Suprapubic skin (tissue), 4 donors: ENCODE data around the gene EIF4E1B. TPM values are rescaled to one million over a fixed set of nuclear protein-coding genes. Genes with fewer than 3 reads are reported as not detected.

Experiments
- DNase-seq, 2 donors: peaks; one replicate each; pipeline ENCODE4 v3.0.0-alpha.2; 2019; ENCODE audit warnings: low spot score in 2 of 2
- H3K27ac ChIP-seq: fragments of 200-600 bp; sonication (generic); one replicate; pipeline ENCODE4 v1.5.1; 2019
- H3K27me3 ChIP-seq: fragments of 200-600 bp; sonication (generic); one replicate; pipeline ENCODE4 v1.5.1; 2019
- H3K36me3 ChIP-seq: fragments of 200-600 bp; sonication (generic); one replicate; pipeline ENCODE4 v1.5.1; 2019
- H3K4me1 ChIP-seq: fragments of 200-600 bp; sonication (generic); one replicate; pipeline ENCODE4 v1.5.1; 2019
- H3K4me3 ChIP-seq: fragments of 200-600 bp; sonication (generic); one replicate; pipeline ENCODE4 v1.5.1; 2019; ENCODE audit warnings: mild to moderate bottlenecking
- H3K9me3 ChIP-seq: fragments of 200-600 bp; sonication (generic); one replicate; pipeline ENCODE4 v1.5.1; 2019
- CTCF ChIP-seq, 2 donors: fragments of 200-600 bp in 1 of 2; fragments of 450-650 bp in 1 of 2; sonication (generic) in 1 of 2; IDR thresholded peaks; one replicate each; pipeline ENCODE4 v1.5.1; 2016 to 2019; ENCODE audit warnings: antibody characterized with exemption in 2 of 2, mild to moderate bottlenecking in 1 of 2, moderate library complexity in 1 of 2
- EP300 ChIP-seq: sonication (generic); formaldehyde crosslinking; IDR thresholded peaks from one replicate; pipeline ENCODE4 v1.6.1; 2017; ENCODE audit warnings: antibody characterized with exemption
- POLR2A ChIP-seq, 2 donors: fragments of 450-650 bp; IDR thresholded peaks; one replicate each; pipeline ENCODE4 v1.6.1; 2017; ENCODE audit warnings: antibody characterized with exemption in 2 of 2, mild to moderate bottlenecking in 2 of 2, moderate library complexity in 2 of 2
- POLR2AphosphoS5 ChIP-seq, 3 donors: sonication (generic); formaldehyde crosslinking; IDR thresholded peaks; one replicate each; pipeline ENCODE4 v1.6.1; 2017; ENCODE audit warnings: antibody characterized with exemption in 3 of 3
- WGBS: methylation state at CpG from one replicate; pipeline ENCODE4 v1.1.5; 2018; 5-methylcytosine and 5-hydroxymethylcytosine counted together
- total RNA-seq, 4 donors: library from RNA; depleted of rRNA; stranded (reverse); fragments of >200 nt; gene quantifications; one replicate each; pipeline ENCODE4 v1.1.0, GENCODE V29; 2016

The EIF4E1B gene
- total RNA-seq, 4 donors from 2014 or later, result not detected

DNA sequence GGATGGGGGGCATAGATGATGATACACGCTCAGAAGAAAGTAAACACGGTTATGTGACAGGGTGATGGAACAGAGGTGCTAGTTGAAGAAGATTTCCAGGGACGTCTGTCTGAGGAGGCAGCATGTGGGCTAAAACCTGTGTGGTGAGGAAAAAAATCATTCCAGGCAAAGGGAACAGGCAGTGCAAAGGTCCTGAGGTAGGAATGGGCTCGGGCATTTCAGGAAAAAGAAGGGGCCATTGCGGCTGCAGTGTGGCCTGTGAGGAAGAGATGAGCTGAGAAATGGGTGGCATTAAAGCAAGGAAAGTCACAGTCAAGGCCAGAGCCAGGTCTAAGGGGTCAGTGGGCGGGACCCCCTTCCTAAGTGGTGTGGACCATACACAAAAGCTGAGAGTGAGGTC is 35.0 kb downstream of the EIF4E1B start:
- H3K36me3 ChIP-seq, result no peaks in the 10 kb centered on the region
- no peak overlapping the region for H3K4me3 ChIP-seq
- no peak for DNase-seq
- TF ChIP-seq POLR2AphosphoS5 (IDR thresholded peaks at IDR 0.05) (no peak), CTCF (IDR thresholded peaks at IDR 0.05) (no peak), EP300 (no peak), POLR2A (IDR thresholded peaks at IDR 0.05) (no peak)
- no peak overlapping the region for H3K27ac ChIP-seq
- no peaks in the 10 kb centered on the region for H3K9me3 ChIP-seq
- H3K4me1 ChIP-seq, result no peaks in the 10 kb centered on the region
- WGBS, result 88% methylated on average over 6 of the region's 6 CpGs
- peaks cover 40% of the 10 kb centered on the region for H3K27me3 ChIP-seq

- no peak for TF ChIP-seq POLR2AphosphoS5 (IDR thresholded peaks at IDR 0.05)
- TF ChIP-seq POLR2A (IDR thresholded peaks at IDR 0.05), result no peak
- TF ChIP-seq EP300, result no peak
- TF ChIP-seq CTCF (IDR thresholded peaks at IDR 0.05), result no peak
- Histone ChIP-seq H3K27me3 (peaks cover 50% of the 10 kb centered on the region), H3K4me3 (no peak overlapping the region), H3K36me3 (no peaks in the 10 kb centered on the region), H3K4me1 (no peaks in the 10 kb centered on the region), H3K9me3 (no peaks in the 10 kb centered on the region), H3K27ac (no peak overlapping the region)
- no peak for DNase-seq
- WGBS, result 69% methylated on average over 7 of the region's 7 CpGs
These were observed 37.2 kb downstream of the EIF4E1B start for GRCh38 chr5:176667637-176668036.

DNA sequence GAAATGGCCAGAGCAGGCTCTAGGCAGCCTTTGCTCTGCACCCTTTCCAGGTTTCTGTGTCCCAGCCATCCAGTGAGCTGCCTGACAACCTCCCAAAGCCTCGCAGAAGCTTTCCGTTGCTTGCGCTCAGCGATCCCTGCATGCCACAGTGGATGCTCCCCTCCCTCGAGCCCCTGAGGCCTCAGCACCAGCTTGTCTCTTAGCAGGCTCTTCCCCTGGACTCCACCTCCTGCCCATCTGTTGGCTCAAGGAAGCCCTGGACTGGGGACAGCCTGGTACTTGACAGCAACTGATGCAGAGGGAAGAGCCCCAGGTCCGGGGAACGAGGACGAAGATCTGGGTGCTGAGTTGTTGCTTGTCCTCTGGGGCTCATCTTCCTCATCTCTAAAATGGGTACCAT is 40.0 kb downstream of the EIF4E1B start:
- Histone ChIP-seq H3K27me3 (peaks cover 34% of the 10 kb centered on the region), H3K36me3 (no peaks in the 10 kb centered on the region), H3K9me3 (no peaks in the 10 kb centered on the region), H3K27ac (no peak overlapping the region), H3K4me3 (no peak overlapping the region), H3K4me1 (no peaks in the 10 kb centered on the region)
- no peak for DNase-seq
- TF ChIP-seq POLR2AphosphoS5 (IDR thresholded peaks at IDR 0.05) (no peak), EP300 (no peak), POLR2A (IDR thresholded peaks at IDR 0.05) (no peak), CTCF (IDR thresholded peaks at IDR 0.05) (no peak)
- WGBS, result 82% methylated on average over 8 of the region's 8 CpGs

- Histone ChIP-seq H3K4me3 (no peak overlapping the region), H3K27ac (no peak overlapping the region), H3K9me3 (no peaks in the 10 kb centered on the region), H3K36me3 (no peaks in the 10 kb centered on the region), H3K4me1 (no peaks in the 10 kb centered on the region), H3K27me3 (peaks cover 34% of the 10 kb centered on the region)
- DNase-seq, result no peak
- 62% methylated on average over 4 of the region's 4 CpGs for WGBS
- no peak for TF ChIP-seq POLR2A (IDR thresholded peaks at IDR 0.05)
- TF ChIP-seq CTCF (IDR thresholded peaks at IDR 0.05), result no peak
- TF ChIP-seq EP300, result no peak
- TF ChIP-seq POLR2AphosphoS5 (IDR thresholded peaks at IDR 0.05), result no peak
These were observed 40.9 kb downstream of the EIF4E1B start for GRCh38 chr5:176671399-176671798.

DNA sequence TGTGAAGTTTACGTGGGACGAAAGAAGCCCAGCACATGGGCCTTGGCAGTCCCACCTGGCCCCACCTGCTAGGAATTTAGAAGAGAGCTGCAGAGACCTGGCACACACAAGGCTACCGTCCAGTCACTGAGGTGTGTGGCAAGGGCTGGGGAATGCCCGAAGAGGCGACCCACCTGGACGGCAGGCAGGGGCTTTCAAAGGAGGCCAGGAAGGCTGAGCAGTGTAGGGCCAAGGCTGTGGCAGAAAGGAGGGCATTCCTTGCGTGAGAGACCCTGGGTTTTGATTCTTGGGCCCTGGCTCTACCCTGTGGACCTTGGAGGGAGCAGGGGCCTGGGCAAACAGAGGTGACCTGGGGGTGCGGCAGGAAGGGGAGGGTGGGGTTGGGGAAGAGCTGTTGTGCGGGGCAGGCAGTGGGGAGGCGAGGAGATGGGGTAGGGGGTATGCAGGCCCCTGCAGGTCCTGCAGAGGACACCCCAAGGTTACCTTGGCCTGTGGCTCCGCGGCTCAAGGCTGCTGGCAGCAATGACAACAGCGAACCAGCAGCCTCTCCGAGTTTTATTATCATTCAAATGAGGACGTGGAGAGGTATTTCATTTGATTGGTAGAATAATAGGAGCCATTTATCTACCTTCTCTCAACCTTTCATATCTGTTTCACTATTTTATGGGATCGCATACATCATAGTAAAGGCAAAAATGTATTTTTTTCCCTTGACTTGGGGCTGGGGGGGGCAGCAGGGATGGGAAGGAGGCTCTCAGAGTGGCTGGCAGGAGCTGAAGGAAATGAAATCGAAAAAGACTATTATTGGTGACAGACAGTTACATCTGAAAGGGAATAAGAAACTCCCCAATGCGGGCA is 41.6 kb downstream of the EIF4E1B start:
- DNase-seq, result no peak
- H3K9me3 ChIP-seq, result no peaks in the 10 kb centered on the region
- H3K27ac ChIP-seq, result no peak overlapping the region
- TF ChIP-seq EP300, result no peak
- 69% methylated on average over 18 of the region's 18 CpGs for WGBS
- peaks cover 3% of the 10 kb centered on the region for H3K4me1 ChIP-seq
- no peaks in the 10 kb centered on the region for H3K36me3 ChIP-seq
- H3K27me3 ChIP-seq, result peaks cover 39% of the 10 kb centered on the region
- H3K4me3 ChIP-seq, result no peak overlapping the region
